Mucosa of descending colon (tissue), 3 donors: Measurements from ENCODE around the gene NT5C3B. TPM values are rescaled to one million over a fixed set of nuclear protein-coding genes. Genes with fewer than 3 reads are reported as not detected.

Experiments used
- ATAC-seq: fragments of 200-7000 bp; cut with Tn5 transposase; one replicate; pipeline ENCODE4 v1.9.1; 2020; ENCODE audit warnings: mild to moderate bottlenecking, moderate library complexity
- DNase-seq, 3 donors: peaks; one replicate each; pipeline ENCODE4 v3.0.0-alpha.2; 2020
- H3K36me3 ChIP-seq: fragments of 200-600 bp; one replicate; pipeline ENCODE4 v1.8.0; 2021; ENCODE audit warnings: low read depth, mild to moderate bottlenecking
- H3K4me1 ChIP-seq: fragments of 200-600 bp; one replicate; pipeline ENCODE4 v1.8.0; 2021; ENCODE audit warnings: low read depth, mild to moderate bottlenecking
- H3K4me3 ChIP-seq: fragments of 200-600 bp; one replicate; pipeline ENCODE4 v1.8.0; 2021; ENCODE audit warnings: mild to moderate bottlenecking
- H3K9me3 ChIP-seq: fragments of 200-600 bp; one replicate; pipeline ENCODE4 v1.8.0; 2021; ENCODE audit warnings: mild to moderate bottlenecking
- intact Hi-C, 2 donors: fragments of 100-400 bp; cut with DNase I in 1 of 2; cut with micrococcal nuclease in 1 of 2; formaldehyde crosslinking; loops; one replicate each; pipeline versions ENCODE4 v1.11.0 to v1.11.1; 2022; cut with DNase I, micrococcal nuclease
- total RNA-seq, 3 donors: library from RNA; stranded (reverse); fragmentation: NEBNext Ultra II Directional in 2 of 3; extraction: Animal tissue kit (Norgen Biotek cat#: 25700) in 2 of 3; gene quantifications; one replicate each; pipeline versions ENCODE4 v1.2.1 to v1.2.4, GENCODE V29; 2021 to 2023
- TF ChIP-seq, protein P1 (sequence below): fragments of 200-600 bp; IDR thresholded peaks from one replicate; pipeline ENCODE4 v1.8.0; 2022; ENCODE audit warnings: antibody characterized with exemption, mild to moderate bottlenecking
- donor health status: DM: no; HTN: no; CAD: no; lungs with moderate emphysema.
- donor health status: DM: no; HTN: no; CAD: no.
- donor health status: DM: no; HTN: yes; CAD: no.

The NT5C3B gene
- total RNA-seq, 3 donors from 2014 or later = 17.8 to 46.5 (median 19.1) TPM

DNA sequence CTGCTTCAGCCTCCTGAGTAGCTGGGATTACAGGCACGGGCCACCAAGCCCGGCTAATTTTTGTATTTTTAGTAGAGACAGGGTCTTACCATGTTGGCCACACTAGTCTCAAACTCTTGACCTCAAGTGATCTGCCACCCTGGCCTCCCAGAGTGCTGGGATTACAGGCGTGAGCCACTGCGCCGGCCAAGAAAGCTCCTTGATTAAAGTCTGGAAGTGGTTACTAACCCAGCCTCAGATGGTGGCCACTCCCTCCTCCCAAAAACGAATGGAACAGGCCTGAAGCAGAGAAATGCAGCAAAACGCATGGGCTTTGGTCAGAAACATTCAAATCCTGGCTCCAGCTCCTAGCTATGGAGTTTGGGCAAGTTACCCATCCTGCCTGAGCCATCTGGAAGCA lies 11.9 kb downstream of the NT5C3B start:
- Histone ChIP-seq H3K9me3 (no peaks in the 10 kb centered on the region), H3K4me1 (no peaks in the 10 kb centered on the region), H3K4me3 (no peak overlapping the region), H3K36me3 (no peaks in the 10 kb centered on the region)
- intact Hi-C loops = no loop called here
- DNase-seq (peak in 1 of 3 donors; percentile 17), ATAC-seq (no peak)
- TF ChIP-seq, protein P1, sequence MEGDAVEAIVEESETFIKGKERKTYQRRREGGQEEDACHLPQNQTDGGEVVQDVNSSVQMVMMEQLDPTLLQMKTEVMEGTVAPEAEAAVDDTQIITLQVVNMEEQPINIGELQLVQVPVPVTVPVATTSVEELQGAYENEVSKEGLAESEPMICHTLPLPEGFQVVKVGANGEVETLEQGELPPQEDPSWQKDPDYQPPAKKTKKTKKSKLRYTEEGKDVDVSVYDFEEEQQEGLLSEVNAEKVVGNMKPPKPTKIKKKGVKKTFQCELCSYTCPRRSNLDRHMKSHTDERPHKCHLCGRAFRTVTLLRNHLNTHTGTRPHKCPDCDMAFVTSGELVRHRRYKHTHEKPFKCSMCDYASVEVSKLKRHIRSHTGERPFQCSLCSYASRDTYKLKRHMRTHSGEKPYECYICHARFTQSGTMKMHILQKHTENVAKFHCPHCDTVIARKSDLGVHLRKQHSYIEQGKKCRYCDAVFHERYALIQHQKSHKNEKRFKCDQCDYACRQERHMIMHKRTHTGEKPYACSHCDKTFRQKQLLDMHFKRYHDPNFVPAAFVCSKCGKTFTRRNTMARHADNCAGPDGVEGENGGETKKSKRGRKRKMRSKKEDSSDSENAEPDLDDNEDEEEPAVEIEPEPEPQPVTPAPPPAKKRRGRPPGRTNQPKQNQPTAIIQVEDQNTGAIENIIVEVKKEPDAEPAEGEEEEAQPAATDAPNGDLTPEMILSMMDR = no peak

DNA sequence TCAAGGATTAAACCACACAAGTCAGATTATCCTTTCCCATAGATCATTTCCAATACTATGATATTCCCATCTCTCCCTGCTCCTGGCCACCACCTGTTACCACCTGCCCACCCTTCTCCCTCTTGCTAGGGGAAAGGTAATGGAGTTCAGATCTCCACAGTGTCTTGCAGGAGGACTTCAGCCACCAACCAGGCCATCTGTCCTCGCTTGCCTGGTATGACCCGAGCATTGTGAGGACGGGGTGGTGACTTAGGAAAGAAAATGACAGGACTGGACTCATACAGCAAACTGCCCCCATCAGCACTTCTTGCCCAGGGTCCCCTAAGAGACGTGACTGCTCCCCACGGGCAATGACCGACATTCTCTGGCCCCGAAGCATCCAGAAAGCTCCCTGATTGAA lies 12.5 kb downstream of the NT5C3B start:
- intact Hi-C loops = no loop called here
- Histone ChIP-seq H3K4me3 (no peak overlapping the region), H3K9me3 (no peaks in the 10 kb centered on the region), H3K36me3 (no peaks in the 10 kb centered on the region), H3K4me1 (no peaks in the 10 kb centered on the region)
- no peak for ATAC-seq
- TF ChIP-seq, protein P1 = no peak
- DNase-seq = peak in 1 of 3 donors; percentile 26

DNA sequence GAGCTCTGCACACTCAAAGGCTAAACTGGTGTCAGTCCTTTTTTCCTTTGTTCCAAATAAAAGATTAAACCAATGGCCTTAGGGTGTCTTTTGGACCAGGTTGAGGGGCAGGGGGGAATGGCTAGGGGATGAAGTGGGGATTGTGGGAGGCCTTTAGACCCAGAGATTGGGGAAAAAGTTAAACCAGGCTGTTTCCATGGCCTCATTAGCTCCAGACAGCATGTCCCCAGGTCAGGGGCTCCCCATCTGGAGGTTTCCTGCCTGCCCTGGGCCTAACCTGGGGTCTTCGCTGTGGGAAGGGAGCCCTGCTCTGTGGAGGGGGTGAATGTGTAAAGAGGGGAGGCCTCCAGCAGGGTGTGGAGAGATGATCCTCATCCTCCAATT lies 12.9 kb downstream of the NT5C3B start:
- intact Hi-C loops = no loop called here
- no peaks in the 10 kb centered on the region for H3K9me3 ChIP-seq
- H3K36me3 ChIP-seq = no peaks in the 10 kb centered on the region
- H3K4me3 ChIP-seq = no peak overlapping the region
- H3K4me1 ChIP-seq = no peaks in the 10 kb centered on the region
- TF ChIP-seq, protein P1 = no peak
- ATAC-seq (no peak), DNase-seq (peak in 1 of 3 donors; percentile 10)

DNA sequence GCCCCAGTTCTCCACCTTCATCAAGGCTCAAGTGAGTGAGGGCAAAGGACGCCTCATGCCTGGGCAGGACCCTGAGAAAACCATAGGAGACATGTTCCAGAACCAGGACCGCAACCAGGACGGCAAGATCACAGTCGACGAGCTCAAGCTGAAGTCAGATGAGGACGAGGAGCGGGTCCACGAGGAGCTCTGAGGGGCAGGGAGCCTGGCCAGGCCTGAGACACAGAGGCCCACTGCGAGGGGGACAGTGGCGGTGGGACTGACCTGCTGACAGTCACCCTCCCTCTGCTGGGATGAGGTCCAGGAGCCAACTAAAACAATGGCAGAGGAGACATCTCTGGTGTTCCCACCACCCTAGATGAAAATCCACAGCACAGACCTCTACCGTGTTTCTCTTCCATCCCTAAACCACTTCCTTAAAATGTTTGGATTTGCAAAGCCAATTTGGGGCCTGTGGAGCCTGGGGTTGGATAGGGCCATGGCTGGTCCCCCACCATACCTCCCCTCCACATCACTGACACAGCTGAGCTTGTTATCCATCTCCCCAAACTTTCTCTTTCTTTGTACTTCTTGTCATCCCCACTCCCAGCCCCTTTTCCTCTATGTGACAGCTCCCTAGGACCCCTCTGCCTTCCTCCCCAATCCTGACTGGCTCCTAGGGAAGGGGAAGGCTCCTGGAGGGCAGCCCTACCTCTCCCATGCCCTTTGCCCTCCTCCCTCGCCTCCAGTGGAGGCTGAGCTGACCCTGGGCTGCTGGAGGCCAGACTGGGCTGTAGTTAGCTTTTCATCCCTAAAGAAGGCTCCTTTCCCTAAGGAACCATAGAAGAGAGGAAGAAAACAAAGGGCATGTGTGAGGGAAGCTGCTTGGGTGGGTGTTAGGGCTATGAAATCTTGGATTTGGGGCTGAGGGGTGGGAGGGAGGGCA lies 13.6 kb downstream of the NT5C3B start:
- no peaks in the 10 kb centered on the region for H3K4me1 ChIP-seq
- DNase-seq (no peak), ATAC-seq (no peak)
- intact Hi-C loops = no loop called here
- H3K36me3 ChIP-seq = no peaks in the 10 kb centered on the region
- no peak overlapping the region for H3K4me3 ChIP-seq
- TF ChIP-seq, protein P1 = no peak
- H3K9me3 ChIP-seq = no peaks in the 10 kb centered on the region

DNA sequence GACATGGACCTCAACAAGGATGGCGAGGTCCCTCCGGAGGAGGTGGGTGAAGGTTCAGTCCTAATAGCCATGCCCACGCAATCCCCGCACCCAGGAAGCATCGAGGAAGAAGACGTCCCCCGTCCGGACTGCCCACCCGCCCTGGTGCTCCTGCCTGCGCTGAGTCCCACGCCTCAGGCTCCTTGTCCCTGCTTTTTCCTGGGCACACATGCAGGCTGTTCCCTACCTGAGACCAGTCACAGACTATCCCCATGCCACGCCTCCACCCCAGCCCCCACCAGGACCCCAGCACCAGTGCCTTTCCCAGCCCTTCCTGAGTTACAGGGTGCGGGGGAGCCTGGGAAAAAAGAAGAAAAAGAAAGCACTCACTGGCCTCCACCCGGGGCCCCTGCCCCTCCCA lies 14.3 kb downstream of the NT5C3B start:
- TF ChIP-seq, protein P1 = no peak
- Histone ChIP-seq H3K4me3 (no peak overlapping the region), H3K4me1 (no peaks in the 10 kb centered on the region), H3K36me3 (no peaks in the 10 kb centered on the region), H3K9me3 (no peaks in the 10 kb centered on the region)
- ATAC-seq (no peak), DNase-seq (no peak)
- intact Hi-C loops = no loop called here
